ENCODE data around the gene UBASH3A. TPM values are rescaled to one million over a fixed set of nuclear protein-coding genes. Genes with fewer than 3 reads are reported as not detected.

The UBASH3A gene
- total RNA-seq, 4 donors from 2014 or later: 0.41 TPM; not detected in 3

DNA sequence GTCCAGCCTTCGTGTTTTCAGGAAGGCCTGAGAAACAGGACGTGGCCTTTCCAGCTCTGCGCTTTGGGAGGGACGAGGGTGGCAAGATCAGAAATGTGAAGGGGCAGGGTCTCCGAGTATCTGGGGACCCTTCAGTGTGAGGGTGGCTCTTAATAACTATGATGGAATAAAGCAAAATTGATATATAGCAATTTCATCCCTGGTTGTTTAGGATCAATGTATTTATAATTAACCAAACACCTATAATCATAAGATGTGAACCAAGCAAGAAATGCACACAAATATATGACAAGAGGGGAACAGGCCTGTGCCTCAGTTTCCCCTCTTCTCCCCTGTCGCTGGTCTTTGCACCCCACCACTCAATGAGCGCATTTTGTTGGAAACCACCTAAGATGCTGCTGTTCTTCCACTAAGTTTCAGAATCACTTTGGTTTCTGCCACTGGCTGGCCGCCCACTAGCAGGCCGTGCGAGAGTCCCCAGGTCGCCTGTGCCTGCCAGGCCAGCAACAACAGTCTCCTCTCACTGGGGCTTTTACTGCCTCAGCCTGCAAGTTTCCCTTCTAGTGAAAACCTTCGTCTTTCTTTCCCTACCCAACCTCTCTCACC is 36.6 kb downstream of the UBASH3A start:
- no peak for ATAC-seq
- Histone ChIP-seq H3K9me3 (no peaks in the 10 kb centered on the region), H3K4me1 (no peaks in the 10 kb centered on the region), H3K4me3 (no peak overlapping the region), H3K36me3 (no peaks in the 10 kb centered on the region), H3K27me3 (peaks cover 0 to 3% (median 2%) of the 10 kb centered on the region in 3 donors), H3K27ac (no peak overlapping the region)
- TF ChIP-seq, protein P1, sequence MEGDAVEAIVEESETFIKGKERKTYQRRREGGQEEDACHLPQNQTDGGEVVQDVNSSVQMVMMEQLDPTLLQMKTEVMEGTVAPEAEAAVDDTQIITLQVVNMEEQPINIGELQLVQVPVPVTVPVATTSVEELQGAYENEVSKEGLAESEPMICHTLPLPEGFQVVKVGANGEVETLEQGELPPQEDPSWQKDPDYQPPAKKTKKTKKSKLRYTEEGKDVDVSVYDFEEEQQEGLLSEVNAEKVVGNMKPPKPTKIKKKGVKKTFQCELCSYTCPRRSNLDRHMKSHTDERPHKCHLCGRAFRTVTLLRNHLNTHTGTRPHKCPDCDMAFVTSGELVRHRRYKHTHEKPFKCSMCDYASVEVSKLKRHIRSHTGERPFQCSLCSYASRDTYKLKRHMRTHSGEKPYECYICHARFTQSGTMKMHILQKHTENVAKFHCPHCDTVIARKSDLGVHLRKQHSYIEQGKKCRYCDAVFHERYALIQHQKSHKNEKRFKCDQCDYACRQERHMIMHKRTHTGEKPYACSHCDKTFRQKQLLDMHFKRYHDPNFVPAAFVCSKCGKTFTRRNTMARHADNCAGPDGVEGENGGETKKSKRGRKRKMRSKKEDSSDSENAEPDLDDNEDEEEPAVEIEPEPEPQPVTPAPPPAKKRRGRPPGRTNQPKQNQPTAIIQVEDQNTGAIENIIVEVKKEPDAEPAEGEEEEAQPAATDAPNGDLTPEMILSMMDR (IDR thresholded peaks at IDR 0.05 in 4 of 5, conservative IDR thresholded peaks at IDR 0.05 in 1 of 5): no peak
- no peak for TF ChIP-seq POLR2A (IDR thresholded peaks at IDR 0.05)
- in situ Hi-C loops (cut with MboI; ENCODE audit: low sequenced_read_pairs in 4 of 4) (loop anchor here in 1 of 4 donors (25.0 kb wide), 1 partner anchor 103 kb away; no protein-coding TSS in a partner anchor), intact Hi-C loops (cut with DNase I; ENCODE audit: low total_unique reads) (no loop called here)
- DNase-seq: no peak

DNA sequence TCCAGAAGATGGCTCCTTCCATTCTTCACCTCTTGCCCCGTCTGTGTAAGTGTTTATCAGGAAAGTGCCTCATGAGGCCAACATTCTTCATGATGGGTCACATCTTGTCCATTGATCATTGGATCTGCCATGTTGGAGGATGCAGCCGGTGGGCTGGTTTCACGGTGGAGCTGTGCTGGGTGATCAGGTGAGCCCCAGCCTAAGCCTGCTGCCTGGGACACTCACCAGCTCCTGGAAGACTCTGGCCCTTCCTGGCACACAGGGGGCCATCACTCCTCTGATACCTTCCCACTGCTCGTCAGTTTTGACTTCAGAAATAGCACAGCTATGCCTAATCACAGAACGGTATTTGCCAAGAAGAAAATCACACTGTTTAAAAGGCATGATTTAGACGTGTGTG is 38.3 kb downstream of the UBASH3A start:
- no peak overlapping the region for H3K27ac ChIP-seq
- H3K4me3 ChIP-seq: no peak overlapping the region
- in situ Hi-C loops (cut with MboI; ENCODE audit: low sequenced_read_pairs in 4 of 4): loop anchor here in 1 of 4 donors (25.0 kb wide), 1 partner anchor 105 kb away; no protein-coding TSS in a partner anchor
- TF ChIP-seq, protein P1 (IDR thresholded peaks at IDR 0.05 in 4 of 5, conservative IDR thresholded peaks at IDR 0.05 in 1 of 5): no peak
- no peak for TF ChIP-seq POLR2A (IDR thresholded peaks at IDR 0.05)
- intact Hi-C loops (cut with DNase I; ENCODE audit: low total_unique reads): no loop called here
- H3K27me3 ChIP-seq: peaks cover 0 to 6% (median 3%) of the 10 kb centered on the region in 3 donors
- DNase-seq: no peak
- H3K9me3 ChIP-seq: no peaks in the 10 kb centered on the region
- no peaks in the 10 kb centered on the region for H3K36me3 ChIP-seq
- no peak for ATAC-seq
- no peaks in the 10 kb centered on the region for H3K4me1 ChIP-seq

DNA sequence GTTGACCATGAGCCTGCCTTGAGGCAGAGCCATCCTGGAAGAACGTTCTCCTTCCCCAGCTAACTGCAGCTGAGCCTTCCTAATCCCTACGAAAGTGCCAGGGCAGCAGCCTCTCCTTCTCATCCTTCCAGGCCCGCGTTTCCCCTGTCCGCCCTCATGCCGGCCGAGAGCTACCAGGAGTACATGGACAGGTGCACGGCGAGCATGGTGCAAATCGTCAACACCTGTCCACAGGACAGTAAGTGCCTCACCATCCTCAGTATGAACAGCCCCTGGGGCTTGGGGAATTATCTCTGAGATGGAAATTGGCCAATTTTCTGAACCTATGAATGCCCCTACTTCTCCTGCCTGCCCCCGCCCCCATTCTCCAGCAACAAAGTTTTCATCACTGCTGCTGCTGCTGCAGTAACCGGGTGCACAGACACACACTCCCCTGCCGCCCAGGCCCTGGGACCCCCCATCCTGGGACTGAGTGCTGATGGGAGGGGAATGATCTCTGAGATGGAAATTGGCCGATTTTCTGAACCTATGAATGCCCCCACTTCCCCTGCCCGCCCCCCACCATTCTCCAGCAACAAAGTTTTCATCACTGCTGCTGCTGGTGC is 39.6 kb downstream of the UBASH3A start:
- Histone ChIP-seq H3K9me3 (no peaks in the 10 kb centered on the region), H3K36me3 (no peaks in the 10 kb centered on the region), H3K4me1 (no peaks in the 10 kb centered on the region), H3K4me3 (no peak overlapping the region), H3K27me3 (peaks cover 0 to 6% (median 0%) of the 10 kb centered on the region in 3 donors), H3K27ac (no peak overlapping the region)
- in situ Hi-C loops (cut with MboI; ENCODE audit: low sequenced_read_pairs in 4 of 4): loop anchor here in 1 of 4 donors (25.0 kb wide), 1 partner anchor 106 kb away; no protein-coding TSS in a partner anchor
- no peak for DNase-seq
- intact Hi-C loops (cut with DNase I; ENCODE audit: low total_unique reads): no loop called here
- ATAC-seq: no peak
- TF ChIP-seq POLR2A (IDR thresholded peaks at IDR 0.05): no peak
- TF ChIP-seq, protein P1 (IDR thresholded peaks at IDR 0.05 in 4 of 5, conservative IDR thresholded peaks at IDR 0.05 in 1 of 5): no peak

DNA sequence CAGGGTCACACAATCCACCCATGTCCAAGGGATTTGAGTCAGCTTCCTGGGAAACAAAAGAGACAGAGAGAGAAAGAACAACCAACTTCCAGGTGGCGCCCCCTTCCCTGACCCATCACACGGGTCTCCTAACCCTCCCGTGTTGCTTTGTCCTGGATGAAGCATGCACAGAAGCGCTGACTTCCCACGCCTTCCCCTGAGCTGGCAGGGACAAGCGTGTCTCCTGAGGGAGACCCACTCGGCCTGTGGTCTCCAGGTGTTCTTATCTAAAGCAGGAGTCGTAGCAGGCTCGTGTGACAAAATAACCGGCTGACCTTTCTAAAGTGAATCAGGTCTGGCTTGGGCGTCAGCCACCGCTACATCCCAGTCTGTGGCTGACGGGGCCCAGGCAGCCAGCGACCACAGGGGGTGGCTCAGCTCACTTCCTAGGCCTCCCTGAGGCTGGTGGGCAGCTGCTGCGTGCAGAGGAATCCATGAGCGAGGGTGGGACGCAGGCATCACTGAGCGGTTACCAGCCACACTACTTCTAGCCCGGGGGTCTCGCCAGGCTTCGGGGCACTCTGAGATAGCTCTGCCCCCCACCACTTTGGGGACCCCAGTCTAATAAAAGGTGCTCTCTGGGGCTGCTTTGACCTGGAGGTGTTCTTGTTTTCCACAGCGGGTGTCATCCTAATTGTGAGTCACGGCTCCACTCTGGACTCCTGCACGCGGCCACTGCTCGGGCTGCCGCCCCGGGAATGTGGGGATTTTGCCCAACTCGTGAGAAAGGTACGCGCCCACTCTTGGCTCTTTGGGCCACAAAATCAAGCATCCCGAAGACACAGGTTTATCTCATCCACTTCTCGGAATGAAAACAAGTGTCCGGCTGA is 40.4 kb downstream of the UBASH3A start:
- Histone ChIP-seq H3K27ac (no peak overlapping the region), H3K4me1 (no peaks in the 10 kb centered on the region), H3K36me3 (no peaks in the 10 kb centered on the region), H3K4me3 (no peak overlapping the region), H3K9me3 (no peaks in the 10 kb centered on the region), H3K27me3 (peaks cover 0 to 6% (median 0%) of the 10 kb centered on the region in 3 donors)
- in situ Hi-C loops (cut with MboI; ENCODE audit: low sequenced_read_pairs in 4 of 4): loop anchor here in 1 of 4 donors (25.0 kb wide), 1 partner anchor 107 kb away; no protein-coding TSS in a partner anchor
- ATAC-seq (no peak), DNase-seq (no peak)
- intact Hi-C loops (cut with DNase I; ENCODE audit: low total_unique reads): no loop called here
- TF ChIP-seq POLR2A (IDR thresholded peaks at IDR 0.05): no peak
- TF ChIP-seq, protein P1 (IDR thresholded peaks at IDR 0.05 in 4 of 5, conservative IDR thresholded peaks at IDR 0.05 in 1 of 5): no peak

Measured in gastrocnemius medialis (tissue), 4 donors.